Measurements from ENCODE around the gene IMPG1. TPM values are rescaled to one million over a fixed set of nuclear protein-coding genes. Genes with fewer than 3 reads are reported as not detected.

IMPG1 gene
- total RNA-seq, 1 donor from 2014 or later, result not detected

DNA sequence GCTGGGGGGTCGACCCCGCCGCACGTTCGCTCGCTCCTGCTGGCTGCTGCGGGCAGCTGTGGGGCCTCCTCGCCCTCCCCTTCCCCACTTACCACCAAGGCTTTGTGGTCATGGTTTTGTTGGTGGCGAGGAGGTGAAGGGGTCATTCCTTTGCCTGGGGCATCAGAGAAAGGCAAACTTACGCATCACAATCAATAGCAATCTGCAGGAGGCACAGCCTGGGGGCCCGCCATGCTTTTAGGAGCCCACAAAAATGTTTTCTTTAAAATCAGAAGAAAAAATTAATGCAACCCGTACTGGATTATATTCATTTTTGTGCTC lies 137.0 kb downstream of the IMPG1 start:
- no peak overlapping the region for H3K27ac Mint-ChIP-seq (ENCODE audit: unreplicated experiment)
- TF ChIP-seq, protein P1, sequence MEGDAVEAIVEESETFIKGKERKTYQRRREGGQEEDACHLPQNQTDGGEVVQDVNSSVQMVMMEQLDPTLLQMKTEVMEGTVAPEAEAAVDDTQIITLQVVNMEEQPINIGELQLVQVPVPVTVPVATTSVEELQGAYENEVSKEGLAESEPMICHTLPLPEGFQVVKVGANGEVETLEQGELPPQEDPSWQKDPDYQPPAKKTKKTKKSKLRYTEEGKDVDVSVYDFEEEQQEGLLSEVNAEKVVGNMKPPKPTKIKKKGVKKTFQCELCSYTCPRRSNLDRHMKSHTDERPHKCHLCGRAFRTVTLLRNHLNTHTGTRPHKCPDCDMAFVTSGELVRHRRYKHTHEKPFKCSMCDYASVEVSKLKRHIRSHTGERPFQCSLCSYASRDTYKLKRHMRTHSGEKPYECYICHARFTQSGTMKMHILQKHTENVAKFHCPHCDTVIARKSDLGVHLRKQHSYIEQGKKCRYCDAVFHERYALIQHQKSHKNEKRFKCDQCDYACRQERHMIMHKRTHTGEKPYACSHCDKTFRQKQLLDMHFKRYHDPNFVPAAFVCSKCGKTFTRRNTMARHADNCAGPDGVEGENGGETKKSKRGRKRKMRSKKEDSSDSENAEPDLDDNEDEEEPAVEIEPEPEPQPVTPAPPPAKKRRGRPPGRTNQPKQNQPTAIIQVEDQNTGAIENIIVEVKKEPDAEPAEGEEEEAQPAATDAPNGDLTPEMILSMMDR (IDR thresholded peaks at IDR 0.05; ENCODE audit: unreplicated experiment), result no peak
- H3K27me3 Mint-ChIP-seq (ENCODE audit: unreplicated experiment), result no peaks in the 10 kb centered on the region
- H3K36me3 Mint-ChIP-seq (ENCODE audit: low read depth, unreplicated experiment), result no peaks in the 10 kb centered on the region
- DNase-seq (ENCODE audit: low spot score), result no peak
- H3K4me3 Mint-ChIP-seq (ENCODE audit: unreplicated experiment), result no peak overlapping the region
- peaks cover 11% of the 10 kb centered on the region for H3K4me1 Mint-ChIP-seq (ENCODE audit: unreplicated experiment)
- H3K9me3 Mint-ChIP-seq (ENCODE audit: unreplicated experiment), result no peaks in the 10 kb centered on the region

DNA sequence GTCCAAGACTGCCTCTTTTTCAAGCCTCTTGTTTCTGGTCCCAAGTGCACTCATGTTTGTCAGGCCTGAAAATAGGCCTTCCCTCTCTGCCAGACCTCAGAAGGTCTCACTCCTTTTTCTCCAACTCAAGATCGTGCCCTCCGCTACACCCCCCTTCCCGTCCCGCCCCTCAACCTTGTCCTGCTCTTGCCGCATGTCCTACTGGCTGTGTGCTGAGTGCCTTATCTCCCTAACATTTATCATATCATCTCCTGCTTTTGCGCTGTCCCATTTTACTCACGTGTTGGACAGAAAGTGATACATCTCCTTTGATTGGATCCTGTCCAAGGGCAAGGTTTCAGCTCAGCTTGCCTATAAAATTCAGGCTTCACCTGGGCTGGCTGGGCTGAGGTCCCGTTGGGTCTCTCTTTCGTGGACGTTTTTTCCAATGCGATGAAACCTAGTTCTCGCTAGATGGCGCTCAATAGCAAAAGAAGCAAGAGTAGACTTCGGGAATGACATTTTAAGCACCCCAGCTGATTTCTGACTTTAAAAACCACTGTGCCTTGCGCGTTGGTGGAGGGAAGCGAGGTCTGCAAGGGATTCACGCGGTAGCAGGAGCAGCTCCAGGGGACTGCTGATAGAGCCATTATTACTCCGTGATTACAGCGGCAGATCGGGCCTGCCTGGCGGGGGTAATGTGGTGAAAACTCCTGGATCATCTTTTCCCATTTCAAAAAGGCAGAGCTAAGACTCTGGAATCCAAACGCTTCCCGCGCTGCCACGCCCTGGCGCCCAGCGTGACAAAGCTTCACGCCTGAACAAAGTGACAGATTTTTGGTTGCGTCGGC lies 137.6 kb downstream of the IMPG1 start:
- Mint-ChIP-seq H3K27ac (ENCODE audit: unreplicated experiment) (no peak overlapping the region), H3K27me3 (ENCODE audit: unreplicated experiment) (no peaks in the 10 kb centered on the region), H3K9me3 (ENCODE audit: unreplicated experiment) (no peaks in the 10 kb centered on the region)

DNA sequence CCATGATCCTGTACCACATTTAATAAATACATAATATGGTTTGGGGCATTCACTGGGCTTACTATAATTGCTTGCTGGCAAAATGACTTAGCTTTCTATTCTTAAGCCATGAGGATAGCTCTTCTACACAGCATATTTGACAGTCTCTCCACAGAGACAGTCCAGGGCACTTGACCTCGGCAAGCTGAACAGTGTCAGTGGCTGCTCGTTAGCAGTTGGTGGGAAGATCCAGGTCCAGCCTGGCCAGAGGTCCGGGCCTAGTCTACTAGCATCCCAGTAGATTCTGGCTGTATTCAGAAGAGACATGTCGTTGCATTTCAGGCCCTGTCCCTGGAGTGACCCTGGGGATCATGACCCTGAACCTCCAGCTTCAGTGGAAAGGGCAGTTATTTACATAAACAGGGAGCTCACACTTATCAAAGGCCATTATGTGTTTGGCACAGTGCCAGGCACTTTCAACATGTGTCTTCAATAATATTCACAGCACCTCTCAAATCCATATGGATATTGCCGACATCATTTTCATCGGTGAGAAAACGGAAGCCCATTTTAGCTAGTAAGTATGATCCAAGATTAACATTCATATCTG lies 139.0 kb downstream of the IMPG1 start:
- H3K4me3 Mint-ChIP-seq (ENCODE audit: unreplicated experiment), result no peak overlapping the region
- no peaks in the 10 kb centered on the region for H3K36me3 Mint-ChIP-seq (ENCODE audit: low read depth, unreplicated experiment)
- no peak for DNase-seq (ENCODE audit: low spot score)
- H3K9me3 Mint-ChIP-seq (ENCODE audit: unreplicated experiment), result no peaks in the 10 kb centered on the region
- peaks cover 14% of the 10 kb centered on the region for H3K4me1 Mint-ChIP-seq (ENCODE audit: unreplicated experiment)
- TF ChIP-seq, protein P1 (IDR thresholded peaks at IDR 0.05; ENCODE audit: unreplicated experiment), result no peak
- no peaks in the 10 kb centered on the region for H3K27me3 Mint-ChIP-seq (ENCODE audit: unreplicated experiment)
- H3K27ac Mint-ChIP-seq (ENCODE audit: unreplicated experiment), result no peak overlapping the region

More for the DNA sequence above, 137.6 kb downstream of the IMPG1 start:
- H3K4me3 Mint-ChIP-seq (ENCODE audit: unreplicated experiment), result peak overlapping the region; percentile 85
- TF ChIP-seq, protein P1 (IDR thresholded peaks at IDR 0.05; ENCODE audit: unreplicated experiment), result peak; percentile 82
- DNase-seq (ENCODE audit: low spot score), result peak; percentile 43
- H3K4me1 Mint-ChIP-seq (ENCODE audit: unreplicated experiment), result peaks cover 11% of the 10 kb centered on the region
- no peaks in the 10 kb centered on the region for H3K36me3 Mint-ChIP-seq (ENCODE audit: low read depth, unreplicated experiment)

DNA sequence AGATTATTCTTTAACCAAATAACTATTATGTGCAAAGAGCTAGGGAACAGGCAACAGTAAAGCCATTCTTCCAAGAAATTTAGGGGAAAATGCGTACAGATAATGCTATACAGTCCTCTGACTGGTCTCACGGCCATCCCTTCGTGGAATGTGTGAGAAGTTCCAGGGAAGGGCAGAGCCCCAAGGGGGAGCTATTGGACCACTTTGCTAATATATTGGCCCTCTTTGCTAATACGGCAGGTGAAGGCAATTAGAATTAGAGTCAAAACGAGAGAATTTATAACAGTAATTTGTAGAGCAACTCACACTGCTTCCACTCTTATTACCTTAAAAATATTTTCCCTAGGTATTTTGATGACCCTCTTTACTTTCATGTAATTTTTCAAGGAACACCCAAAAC lies 140.4 kb downstream of the IMPG1 start:
- no peak overlapping the region for H3K27ac Mint-ChIP-seq (ENCODE audit: unreplicated experiment)
- H3K4me1 Mint-ChIP-seq (ENCODE audit: unreplicated experiment), result peaks cover 14% of the 10 kb centered on the region
- peak; percentile 72 for DNase-seq (ENCODE audit: low spot score)
- H3K36me3 Mint-ChIP-seq (ENCODE audit: low read depth, unreplicated experiment), result no peaks in the 10 kb centered on the region
- TF ChIP-seq, protein P1 (IDR thresholded peaks at IDR 0.05; ENCODE audit: unreplicated experiment), result peak; percentile 48
- H3K9me3 Mint-ChIP-seq (ENCODE audit: unreplicated experiment), result no peaks in the 10 kb centered on the region
- no peak overlapping the region for H3K4me3 Mint-ChIP-seq (ENCODE audit: unreplicated experiment)
- H3K27me3 Mint-ChIP-seq (ENCODE audit: unreplicated experiment), result no peaks in the 10 kb centered on the region

Measured in endothelial cell (in vitro differentiated cells).